Limb (tissue), 2 donors: ENCODE measurements around the gene ATP2A1.
"Not testable (repeated sequence)": the region's sequence is repeated elsewhere in the genome, so short reads cannot be mapped to it uniquely, and the experiment has no call there.

Experiments
- DNase-seq, 2 donors: peaks; one replicate each; pipeline ENCODE4 v3.0.0-alpha.2; 2016; ENCODE audit errors: extremely low spot score in 2 of 2

Gene ATP2A1

DNA sequence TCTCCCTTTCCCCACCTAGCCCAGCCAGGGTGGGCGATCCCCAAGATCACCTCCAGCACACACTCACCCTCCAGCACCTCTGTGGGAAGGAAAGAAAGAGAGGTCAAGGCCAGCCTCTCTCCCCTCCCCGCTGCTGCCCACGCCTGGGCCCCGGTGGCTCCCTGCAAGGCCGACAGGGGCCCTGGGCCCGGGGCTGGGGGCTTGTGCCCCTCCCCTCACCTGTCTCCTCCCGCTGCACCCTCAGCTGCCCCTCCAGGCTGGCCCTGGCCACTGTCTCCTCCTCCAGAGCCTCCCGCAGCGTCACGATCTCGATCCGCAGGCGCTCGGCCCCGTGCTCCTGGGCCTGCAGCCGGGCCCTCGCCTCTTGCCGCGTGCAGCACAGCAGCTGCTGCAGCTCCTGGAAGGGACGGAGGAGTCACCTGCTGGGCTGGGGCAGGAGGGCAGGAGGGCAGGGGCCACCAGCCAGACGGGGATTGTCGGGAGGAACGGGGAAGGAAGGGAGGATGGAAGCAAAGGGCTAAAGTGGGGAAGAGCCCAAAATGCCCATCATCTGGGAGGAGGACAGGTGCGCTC, 27.6 kb downstream of the ATP2A1 start:
- no peak for DNase-seq

DNA sequence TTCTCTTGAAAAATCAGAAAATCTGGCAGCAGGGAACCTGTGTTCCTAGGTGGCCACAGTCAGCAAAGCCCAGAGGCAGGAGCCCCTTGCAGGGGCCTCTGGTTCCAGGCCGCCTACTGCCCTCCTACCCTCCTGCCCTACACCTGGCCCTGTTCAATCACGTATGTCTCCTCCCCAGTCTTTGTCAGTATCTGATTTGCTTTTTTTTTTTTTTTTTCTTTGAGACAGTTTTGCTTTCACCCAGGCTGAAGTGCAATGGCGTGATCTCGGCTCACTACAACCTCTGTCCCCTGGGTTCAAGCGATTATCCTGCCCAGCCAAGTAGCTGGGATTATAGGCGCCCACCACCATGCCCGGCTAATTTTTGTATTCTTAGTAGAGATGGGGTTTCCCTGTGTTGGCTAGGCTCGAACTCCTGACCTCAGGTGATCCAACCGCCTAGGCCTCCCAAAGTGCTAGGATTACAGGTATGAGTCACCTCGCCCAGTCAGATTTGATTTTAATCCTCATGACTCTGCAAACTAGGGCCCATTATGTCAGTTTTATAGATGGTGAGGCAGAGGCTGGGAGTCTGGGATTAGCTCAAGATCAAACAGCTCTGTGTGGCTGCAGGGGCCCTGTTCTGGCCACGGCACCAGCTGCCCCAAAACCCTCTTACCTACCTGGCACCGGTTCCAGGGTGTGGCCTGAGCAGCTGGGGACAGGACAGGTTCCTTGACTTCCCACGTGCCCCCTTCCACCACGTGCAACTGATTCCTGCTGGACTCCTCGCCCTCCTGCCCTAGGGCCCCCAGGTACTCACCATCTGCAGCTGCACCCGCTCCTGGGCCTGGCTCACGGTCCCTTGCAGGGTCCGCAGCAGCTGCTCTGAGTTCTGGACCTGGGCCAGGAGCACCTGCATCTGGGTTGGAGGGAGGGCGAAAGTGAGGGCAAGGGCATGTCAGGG, 32.1 kb downstream of the ATP2A1 start:
- DNase-seq = no peak

GRCh38 chr16:28912558-28912957, 34.3 kb downstream of the ATP2A1 start:
- DNase-seq = no peak

DNA sequence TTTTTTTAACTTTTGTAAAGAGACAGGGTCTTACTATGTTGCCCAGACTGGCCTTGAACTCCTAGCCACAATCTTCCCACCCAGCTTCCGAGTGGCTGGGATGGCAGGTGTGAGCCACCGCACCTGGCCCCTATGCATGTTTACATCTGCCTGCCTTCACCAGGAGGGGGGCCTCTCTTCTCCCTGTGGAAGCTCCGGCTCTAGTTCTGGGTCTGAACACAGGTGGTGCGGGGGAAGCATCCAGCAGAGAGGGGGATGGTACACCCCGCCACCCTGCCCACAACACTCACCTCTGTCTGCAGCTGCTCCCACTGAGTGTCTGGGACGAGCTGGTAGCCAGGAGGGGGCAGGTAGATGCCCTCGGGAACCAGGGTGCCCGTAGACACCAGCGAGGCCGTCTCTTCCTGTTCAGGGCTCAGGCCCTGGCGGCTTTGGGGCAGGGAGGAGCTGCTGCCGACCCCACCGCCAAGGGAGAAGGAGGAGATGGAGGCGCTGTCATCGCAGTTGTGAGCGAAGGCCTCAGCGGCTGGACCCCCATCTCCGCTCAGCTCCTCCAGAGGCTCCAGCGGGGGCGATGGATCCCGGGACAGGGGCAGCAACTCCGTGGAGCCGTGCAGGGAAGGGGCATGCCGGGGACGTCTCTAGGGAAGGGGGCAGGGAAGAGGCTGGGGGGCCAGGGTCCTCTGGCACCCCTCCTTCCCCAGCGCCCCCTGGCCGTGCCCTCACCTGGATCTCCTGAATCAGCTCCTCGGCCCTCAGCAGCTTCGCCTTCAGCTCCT, 35.8 kb downstream of the ATP2A1 start:
- no peak for DNase-seq

- no peak for DNase-seq
These were observed 36.9 kb downstream of the ATP2A1 start for GRCh38 chr16:28915181-28915580.

GRCh38 chr16:28917095-28917494, 38.8 kb downstream of the ATP2A1 start:
- DNase-seq = no peak

DNA sequence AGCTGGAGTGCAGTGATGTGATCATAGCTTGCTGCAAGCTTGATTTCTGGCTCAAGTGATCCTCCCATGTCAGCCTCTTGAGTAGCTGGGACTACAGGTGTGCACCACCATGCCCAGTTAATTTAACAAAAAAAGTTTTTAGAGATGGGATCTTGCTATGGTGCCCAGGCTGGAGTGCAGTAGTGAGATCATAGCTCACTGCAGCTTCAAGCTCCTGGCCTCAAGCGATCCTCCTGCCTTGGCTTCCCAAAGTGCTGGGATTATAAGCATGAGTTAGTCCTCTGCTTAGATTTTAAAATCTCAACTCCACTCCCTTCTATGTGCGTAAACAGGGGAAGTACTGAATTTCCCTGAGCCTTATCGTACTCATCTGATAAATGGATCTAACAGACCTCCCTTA, 40.4 kb downstream of the ATP2A1 start:
- DNase-seq = no peak

DNA sequence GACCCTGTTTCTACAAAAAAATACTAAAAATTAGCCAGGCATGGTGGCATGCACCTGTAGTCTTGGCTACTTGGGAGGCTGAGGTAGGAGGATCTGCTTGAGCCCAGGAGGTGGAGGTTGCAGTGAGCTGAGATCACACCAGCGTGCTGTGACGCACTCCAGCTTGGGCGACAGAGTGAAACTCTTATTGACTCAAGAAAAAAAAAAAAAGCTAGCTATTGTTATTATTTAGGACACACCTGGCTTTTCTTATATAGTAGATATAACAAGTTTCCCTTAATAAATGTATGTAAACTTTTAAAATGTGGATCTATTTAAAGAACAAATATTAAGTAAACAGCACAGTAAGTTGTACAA, 44.9 kb downstream of the ATP2A1 start:
- no peak for DNase-seq

GRCh38 chr16:28923652-28924398, 45.5 kb downstream of the ATP2A1 start:
- DNase-seq = no peak

DNA sequence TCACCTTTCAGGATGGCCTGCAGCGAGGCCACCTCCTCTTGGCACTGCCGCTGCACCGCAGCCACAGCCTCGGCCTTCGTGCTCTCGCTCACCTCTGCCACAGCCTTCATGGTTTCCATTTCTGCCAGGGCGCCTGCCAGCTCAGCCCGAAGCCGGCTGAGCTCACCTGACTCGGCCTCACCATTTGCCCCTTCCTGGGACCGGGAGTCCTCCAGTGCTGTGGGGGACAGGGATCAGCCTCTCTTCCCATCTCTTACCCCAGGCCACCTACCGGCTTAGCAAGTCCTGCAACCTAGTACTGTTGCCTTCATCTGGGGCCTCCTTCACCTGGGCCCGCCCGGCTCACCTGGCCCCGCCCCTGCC, 46.1 kb downstream of the ATP2A1 start:
- DNase-seq = no peak

- DNase-seq = peak; percentile 93 to 99
These were observed 46.6 kb downstream of the ATP2A1 start, which contains the start of gene RABEP2 for GRCh38 chr16:28924762-28925385. RABEP2 (minus strand) TSS chr16:28925238; CDS start chr16:28925163, 75 bp downstream.

DNA sequence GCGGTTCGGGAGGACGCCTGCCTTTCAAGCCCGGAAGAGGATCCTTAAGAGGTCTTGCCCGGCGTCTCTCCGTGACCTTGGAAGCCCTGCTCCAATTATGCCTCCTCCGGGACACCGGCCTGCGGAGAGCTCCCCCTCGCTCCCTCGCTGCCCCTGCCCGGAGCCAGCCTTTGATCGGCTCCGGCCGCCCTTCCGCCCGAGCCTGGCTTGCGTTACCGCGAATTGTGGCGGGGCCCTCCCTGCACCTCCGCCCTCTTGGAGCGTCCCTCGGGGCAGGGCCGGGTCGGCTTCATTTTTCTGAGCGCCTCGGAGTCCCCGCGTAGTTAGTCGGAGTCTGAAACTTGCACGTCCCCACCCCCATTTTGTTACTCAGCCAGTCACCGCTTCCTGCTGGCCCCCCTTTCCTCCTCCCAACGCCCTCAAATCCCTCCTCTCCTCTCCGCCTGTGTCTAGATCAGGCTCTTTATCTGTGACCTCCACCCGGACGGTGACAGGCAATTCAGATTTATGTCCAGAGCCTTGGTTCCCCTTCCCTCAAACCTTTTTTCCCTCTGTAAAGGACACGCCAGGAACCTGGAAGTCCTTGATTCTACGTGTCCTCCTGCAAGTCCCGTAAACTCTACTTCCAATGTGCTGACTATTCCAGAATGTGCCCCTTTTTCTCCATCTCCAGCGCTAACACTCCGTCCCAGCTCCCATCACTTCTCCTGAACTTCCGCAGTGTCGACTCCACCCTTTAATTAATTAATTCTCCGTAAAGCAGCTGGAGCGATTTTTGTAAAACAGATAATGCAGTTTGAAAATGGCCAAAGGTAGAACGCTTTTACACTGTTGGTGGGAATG, 47.3 kb downstream of the ATP2A1 start:
- peak in 1 of 2 donors; percentile 88 for DNase-seq

DNA sequence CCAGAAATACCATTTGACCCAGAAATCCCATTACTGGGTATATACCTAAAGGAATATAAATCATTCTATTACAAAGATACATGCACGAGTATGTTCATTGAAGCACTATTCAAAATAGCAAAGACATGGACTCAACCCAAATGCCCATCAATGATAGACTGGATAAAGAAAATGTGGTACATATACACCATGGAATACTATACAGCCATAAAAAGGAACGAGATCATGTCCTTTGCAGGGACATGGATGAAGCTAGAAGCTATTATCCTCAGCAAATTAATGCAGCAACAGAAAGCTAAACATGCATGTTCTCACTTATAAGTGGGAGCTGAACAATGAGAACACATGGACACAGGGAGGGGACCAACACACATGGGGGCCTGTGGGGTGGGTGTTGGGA, 48.0 kb downstream of the ATP2A1 start:
- DNase-seq = not testable (repeated sequence)

GRCh38 chr16:28927815-28928214, 49.5 kb downstream of the ATP2A1 start:
- DNase-seq = no peak

GRCh38 chr16:28930203-28930602, 51.9 kb downstream of the ATP2A1 start:
- DNase-seq = no peak

- DNase-seq = no peak
These were observed 52.4 kb downstream of the ATP2A1 start for GRCh38 chr16:28930652-28931051.

DNA sequence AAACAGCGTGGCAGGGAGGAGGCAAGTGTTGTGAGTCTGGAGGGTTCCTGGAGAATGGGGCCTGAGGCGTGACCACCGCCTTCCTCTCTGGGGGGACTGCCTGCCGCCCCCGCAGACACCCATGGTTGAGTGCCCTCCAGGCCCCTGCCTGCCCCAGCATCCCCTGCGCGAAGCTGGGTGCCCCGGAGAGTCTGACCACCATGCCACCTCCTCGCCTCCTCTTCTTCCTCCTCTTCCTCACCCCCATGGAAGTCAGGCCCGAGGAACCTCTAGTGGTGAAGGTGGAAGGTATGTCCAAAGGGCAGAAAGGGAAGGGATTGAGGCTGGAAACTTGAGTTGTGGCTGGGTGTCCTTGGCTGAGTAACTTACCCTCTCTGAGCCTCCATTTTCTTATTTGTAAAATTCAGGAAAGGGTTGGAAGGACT, 53.5 kb downstream of the ATP2A1 start, which contains the start of gene CD19:
Gene CD19, plus strand, starts transcription at position 171 of the 425 bp plus-strand sequence. Its CDS starts 30 bp downstream, at position 201.
- no peak for DNase-seq

GRCh38 chr16:28932339-28933141, 54.3 kb downstream of the ATP2A1 start:
- no peak for DNase-seq

GRCh38 chr16:28933171-28933570, 54.9 kb downstream of the ATP2A1 start:
- DNase-seq = no peak
